GM19468 (cell line): Measurements from ENCODE around the gene GALNTL6.

Experiments
- ATAC-seq: cut with Tn5 transposase; IDR thresholded peaks from one replicate; pipeline ENCODE4 v1.9.1; 2021; ENCODE audit warnings: mild to moderate bottlenecking, moderate library complexity, moderate number of reproducible peaks; ENCODE audit not compliant: unreplicated experiment; ENCODE audit errors: extremely low read depth

The GALNTL6 gene

GRCh38 chr4:172826346-172826745 lies 1013.1 kb downstream of the GALNTL6 start:
- ATAC-seq = no peak

GRCh38 chr4:172826861-172827260 lies 1013.7 kb downstream of the GALNTL6 start:
- no peak for ATAC-seq

GRCh38 chr4:172830295-172830764 lies 1017.1 kb downstream of the GALNTL6 start:
- ATAC-seq = no peak

GRCh38 chr4:172836661-172837060 lies 1023.5 kb downstream of the GALNTL6 start:
- ATAC-seq = no peak

- no peak for ATAC-seq
Observed at GRCh38 chr4:172838111-172838510, 1024.9 kb downstream of the GALNTL6 start.

- no peak for ATAC-seq
Observed at GRCh38 chr4:172838943-172839342, 1025.7 kb downstream of the GALNTL6 start.

GRCh38 chr4:172842779-172843178 lies 1029.6 kb downstream of the GALNTL6 start:
- no peak for ATAC-seq

- ATAC-seq = no peak
Observed at GRCh38 chr4:172843192-172843591, 1030.0 kb downstream of the GALNTL6 start.

- no peak for ATAC-seq
Observed at GRCh38 chr4:172844556-172844955, 1031.4 kb downstream of the GALNTL6 start.

- ATAC-seq = no peak
Observed at GRCh38 chr4:172845281-172845680, 1032.1 kb downstream of the GALNTL6 start.

GRCh38 chr4:172850838-172851237 lies 1037.6 kb downstream of the GALNTL6 start:
- ATAC-seq = no peak

GRCh38 chr4:172851534-172851933 lies 1038.3 kb downstream of the GALNTL6 start:
- no peak for ATAC-seq

GRCh38 chr4:172857026-172857425 lies 1043.8 kb downstream of the GALNTL6 start:
- no peak for ATAC-seq

GRCh38 chr4:172858731-172859230 lies 1045.6 kb downstream of the GALNTL6 start:
- ATAC-seq = no peak

GRCh38 chr4:172865103-172865502 lies 1051.9 kb downstream of the GALNTL6 start:
- no peak for ATAC-seq

- no peak for ATAC-seq
Observed at GRCh38 chr4:172865531-172866127, 1052.4 kb downstream of the GALNTL6 start.

- ATAC-seq = no peak
Observed at GRCh38 chr4:172866421-172866820, 1053.2 kb downstream of the GALNTL6 start.

- ATAC-seq = no peak
Observed at GRCh38 chr4:172867835-172868234, 1054.6 kb downstream of the GALNTL6 start.

- ATAC-seq = no peak
Observed at GRCh38 chr4:172868271-172868670, 1055.1 kb downstream of the GALNTL6 start.

- no peak for ATAC-seq
Observed at GRCh38 chr4:172869621-172870268, 1056.5 kb downstream of the GALNTL6 start.

GRCh38 chr4:172871381-172871780 lies 1058.2 kb downstream of the GALNTL6 start:
- no peak for ATAC-seq

GRCh38 chr4:172874944-172875343 lies 1061.7 kb downstream of the GALNTL6 start:
- no peak for ATAC-seq
